ENCODE measurements around the gene AQP12B. TPM values are rescaled to one million over a fixed set of nuclear protein-coding genes. Genes with fewer than 3 reads are reported as not detected.

AQP12B gene
- total RNA-seq, 1 experiment from 2014 or later: not detected

GRCh38 chr2:240723851-240724250, 41.2 kb upstream of the AQP12B start:
- Histone ChIP-seq H4K8ac (replicated peaks; ENCODE audit: insufficient read length, low read depth, low read length) (no peak overlapping the region), H3K14ac (ENCODE audit: insufficient read depth, low read length) (no peak overlapping the region), H3K4me1 (ENCODE audit: insufficient read depth, low read length) (no peaks in the 10 kb centered on the region), H3K27ac (ENCODE audit: insufficient read length, low read depth, low read length) (no peak overlapping the region), H3K9me3 (ENCODE audit: control insufficient read depth, low read depth, low read length) (no peaks in the 10 kb centered on the region), H3T11ph (ENCODE audit: low read length) (no peak overlapping the region), H3K18ac (ENCODE audit: insufficient read length, low read depth, low read length) (no peak overlapping the region), H4K20me1 (ENCODE audit: control insufficient read depth, insufficient read depth, insufficient read length) (no peaks in the 10 kb centered on the region), H3K56ac (ENCODE audit: insufficient read length, low read depth, low read length) (no peak overlapping the region), H3K79me2 (ENCODE audit: insufficient read depth, low read length) (no peaks in the 10 kb centered on the region), H3K4ac (ENCODE audit: low read depth, low read length) (no peak overlapping the region), H2BK12ac (ENCODE audit: insufficient read length, low read depth, low read length) (no peak overlapping the region), H2BK5ac (ENCODE audit: insufficient read length, low read length) (no peak overlapping the region), H2BK20ac (ENCODE audit: low read depth, low read length, poor library complexity, severe bottlenecking) (no peak overlapping the region), H2BK15ac (ENCODE audit: low read depth, low read length) (no peak overlapping the region), H2AFZ (ENCODE audit: low read length) (no peak overlapping the region), H4K5ac (ENCODE audit: insufficient read length, low read depth, low read length) (no peak overlapping the region), H3K23ac (ENCODE audit: insufficient read length, low read depth, low read length) (no peak overlapping the region), H3K23me2 (ENCODE audit: insufficient read length, low read depth, low read length, poor library complexity, severe bottlenecking) (no peaks in the 10 kb centered on the region), H2BK120ac (ENCODE audit: low read depth, low read length, poor library complexity, severe bottlenecking) (no peak overlapping the region), H2AK5ac (ENCODE audit: insufficient read length, low read length) (no peak overlapping the region), H3K27me3 (ENCODE audit: insufficient read depth, low read length) (no peaks in the 10 kb centered on the region), H3K9ac (ENCODE audit: extremely low read depth, insufficient read length, low read length) (no peak overlapping the region), H4K91ac (ENCODE audit: insufficient read length, low read depth, low read length) (no peak overlapping the region), H3K4me2 (ENCODE audit: insufficient read depth, insufficient read length, low read length) (no peak overlapping the region), H3K79me1 (ENCODE audit: insufficient read depth, low read depth, low read length, poor library complexity, severe bottlenecking) (no peaks in the 10 kb centered on the region)
- Mint-ChIP-seq H3K4me3 (no peak overlapping the region), H3K9me3 (no peaks in the 10 kb centered on the region), H3K36me3 (ENCODE audit: insufficient read depth in 1 of 3, low read depth in 3 of 3) (peaks cover 30 to 67% (median 65%) of the 10 kb centered on the region in 3 experiments), H3K27me3 (ENCODE audit: low read depth) (peaks cover 2% of the 10 kb centered on the region), H3K27ac (peak overlapping the region in 1 of 3 experiments; percentile 14; a peak in 1 of 7 replicates), H3K4me1 (no peaks in the 10 kb centered on the region)
- TF ChIP-seq CTCF (conservative IDR thresholded peaks at IDR 0.05): no peak
- WGBS (ENCODE audit: extremely low coverage, insufficient read length, low lambda C conversion rate): no CpG with 5 or more reads among the region's 9 CpGs
- DNase-seq: no peak
